HCT116 (cell line): ENCODE results near the gene CALHM1. TPM values are rescaled to one million over a fixed set of nuclear protein-coding genes. Genes with fewer than 3 reads are reported as not detected.
A peak's percentile ranks its signal among the peaks of the same experiment; 100 is the strongest.

Experiments used
- ATAC-seq: fragments of 200-7000 bp; cut with Tn5 transposase; 2 replicates; pipeline ENCODE4 v1.9.1; 2020; ENCODE audit warnings: mild to moderate bottlenecking, moderate library complexity
- BruUV-seq: library from RNA; stranded (reverse); fragments of 400-500 nt; replicated peaks from 2 replicates; lab custom pipeline; 2021; lab: Mats Ljungman, UMichigan
- CTCF ChIA-PET: fragments of 300-600 bp; sonication (Branson Sonifier 250); formaldehyde crosslinking; loops from one replicate; lab custom pipeline; 2021; ENCODE audit warnings: antibody characterized with exemption; lab: Charles Lee
- POLR2A ChIA-PET: fragments of 300-600, 350-600 bp; sonication (Branson Sonifier 250); formaldehyde crosslinking; loops from one replicate; lab custom pipeline; 2021; ENCODE audit warnings: antibody characterized with exemption; lab: Charles Lee
- RAD21 ChIA-PET, 2 experiments: fragments of 300-600 bp; sonication (Branson Sonifier 250); formaldehyde crosslinking; loops; one replicate each; lab custom pipeline; 2023; ENCODE audit warnings: low total read pairs in 2 of 2; ENCODE audit not compliant: uncharacterized antibody in 2 of 2, unreplicated experiment in 2 of 2, low non-redundant PET in 1 of 2; lab: Charles Lee
- DNase-seq: peaks from one replicate; pipeline ENCODE4 v3.0.0-alpha.2; 2010; ENCODE audit warnings: low read depth, low spot score
- H2AFZ ChIP-seq: fragments of 200-600 bp; shearing (Covaris generic), sonication (generic); 2 replicates; pipeline ENCODE4 v1.6.1; 2017; ENCODE audit warnings: low read depth, mixed run types, mixed read lengths, antibody characterized with exemption, low read length; ENCODE audit not compliant: poor library complexity, severe bottlenecking
- H3K27ac ChIP-seq: 2 replicates; pipeline ENCODE4 v1.5.1; 2012; ENCODE audit warnings: low read depth, low read length
- H3K27me3 ChIP-seq: fragments of 200-600 bp; sonication (generic); 2 replicates; pipeline ENCODE4 v1.6.1; 2016; ENCODE audit warnings: mixed run types, low read length, mixed read lengths; ENCODE audit not compliant: insufficient read depth
- H3K36me3 ChIP-seq, 2 experiments: fragments of 200-500 bp in 1 of 2; fragments of 200-600 bp in 1 of 2; sonication (Bioruptor generic) in 1 of 2; sonication (generic) in 1 of 2; 2 replicates each; pipeline versions ENCODE4 v1.5.1 to v1.6.1; 2014 to 2016; ENCODE audit warnings: low read length in 2 of 2, inconsistent platforms in 1 of 2, mixed read lengths in 1 of 2, mixed run types in 1 of 2; ENCODE audit not compliant: insufficient read depth in 2 of 2, control insufficient read depth in 1 of 2
- H3K4me1 ChIP-seq, 2 experiments: fragments of 200-600 bp in 1 of 2; sonication (generic) in 1 of 2; 2 replicates each; pipeline versions ENCODE4 v1.5.1 to v1.6.1; 2012 to 2017; ENCODE audit warnings: low read length in 2 of 2, inconsistent platforms in 1 of 2, mild to moderate bottlenecking in 1 of 2, mixed read lengths in 1 of 2, mixed run types in 1 of 2, moderate library complexity in 1 of 2; ENCODE audit not compliant: insufficient read depth in 2 of 2, control insufficient read depth in 1 of 2
- H3K4me2 ChIP-seq: fragments of 200-600 bp; sonication (generic); 2 replicates; pipeline ENCODE4 v1.6.1; 2017; ENCODE audit warnings: mixed run types, low read length, mixed read lengths
- H3K4me3 ChIP-seq, 2 experiments: fragments of 200-600 bp in 1 of 2; sonication (generic) in 1 of 2; replicated peaks in 1 of 2; 2 replicates each; pipeline ENCODE4 v1.5.1; 2011 to 2016; ENCODE audit warnings: low read length in 2 of 2, control low read depth in 1 of 2, low read depth in 1 of 2, mild to moderate bottlenecking in 1 of 2, mixed read lengths in 1 of 2, mixed run types in 1 of 2
- H3K79me2 ChIP-seq: fragments of 200-600 bp; sonication (generic); 2 replicates; pipeline ENCODE4 v1.6.1; 2017; ENCODE audit warnings: mild to moderate bottlenecking, mixed run types, low read length, moderate library complexity, mixed read lengths; ENCODE audit not compliant: insufficient read depth
- H3K9ac ChIP-seq: fragments of 200-600 bp; sonication (generic); 2 replicates; pipeline ENCODE4 v1.6.1; 2016; ENCODE audit warnings: low read length, mixed read lengths
- H3K9me2 ChIP-seq: fragments of 200-600 bp; sonication (generic), shearing (Covaris generic); 2 replicates; pipeline ENCODE4 v1.6.1; 2017; ENCODE audit warnings: mixed run types, mild to moderate bottlenecking, moderate library complexity; ENCODE audit not compliant: insufficient read depth
- H3K9me3 ChIP-seq, 2 experiments: fragments of 200-500 bp in 1 of 2; fragments of 200-600 bp in 1 of 2; sonication (Bioruptor generic) in 1 of 2; sonication (generic) in 1 of 2; 2 replicates each; pipeline ENCODE4 v1.6.1; 2014 to 2017; ENCODE audit warnings: low read length in 2 of 2, mixed read lengths in 2 of 2, inconsistent platforms in 1 of 2, low read depth in 1 of 2, mild to moderate bottlenecking in 1 of 2, mixed run types in 1 of 2, moderate library complexity in 1 of 2; ENCODE audit not compliant: control insufficient read depth in 1 of 2, insufficient read depth in 1 of 2
- H4K20me1 ChIP-seq: fragments of 200-600 bp; sonication (generic), shearing (Covaris generic); 2 replicates; pipeline ENCODE4 v1.6.1; 2017; ENCODE audit warnings: mixed run types, mild to moderate bottlenecking, moderate library complexity; ENCODE audit not compliant: insufficient read depth
- CBX3 ChIP-seq: IDR thresholded peaks from 2 replicates; pipeline ENCODE4 v1.6.1; 2012; ENCODE audit warnings: low read depth
- EGR1 ChIP-seq: IDR thresholded peaks from 2 replicates; pipeline ENCODE4 v1.6.1; 2012; ENCODE audit warnings: low read depth
- ELF1 ChIP-seq: IDR thresholded peaks from 2 replicates; pipeline ENCODE4 v1.6.1; 2012; ENCODE audit warnings: low read depth, borderline replicate concordance
- JUND ChIP-seq: IDR thresholded peaks from 2 replicates; pipeline ENCODE4 v1.6.1; 2012
- POLR2A ChIP-seq: IDR thresholded peaks from 2 replicates; pipeline ENCODE4 v1.7.0; 2011; ENCODE audit warnings: borderline replicate concordance; ENCODE audit not compliant: insufficient read depth, insufficient read length; ENCODE audit errors: extremely low read depth
- POLR2AphosphoS5 ChIP-seq: IDR thresholded peaks from 2 replicates; pipeline ENCODE4 v1.6.1; 2011; ENCODE audit warnings: mild to moderate bottlenecking, low read depth, low read length, moderate library complexity
- SP1 ChIP-seq: IDR thresholded peaks from 2 replicates; pipeline ENCODE4 v1.6.1; 2012; ENCODE audit warnings: low read depth
- SRF ChIP-seq: IDR thresholded peaks from 2 replicates; pipeline ENCODE4 v1.6.1; 2012; ENCODE audit warnings: low read depth
- TCF7L2 ChIP-seq: IDR thresholded peaks from 2 replicates; pipeline ENCODE4 v1.7.0; 2011; ENCODE audit warnings: borderline replicate concordance, inconsistent platforms; ENCODE audit not compliant: insufficient read depth, insufficient read length; ENCODE audit errors: extremely low read depth
- YY1 ChIP-seq: IDR thresholded peaks from 2 replicates; pipeline ENCODE4 v1.6.1; 2011; ENCODE audit warnings: low read length, low read depth, moderate library complexity, mild to moderate bottlenecking; ENCODE audit not compliant: insufficient replicate concordance; ENCODE audit errors: extremely low read depth
- ZNF274 ChIP-seq: fragments of 200-500 bp; sonication (Bioruptor generic); IDR thresholded peaks from 2 replicates; pipeline ENCODE4 v1.6.1; 2014; ENCODE audit warnings: mild to moderate bottlenecking, low read depth, low read length, inconsistent platforms
- intact Hi-C: fragments of 100-400 bp; cut with micrococcal nuclease; formaldehyde crosslinking; loops from 2 replicates; pipeline ENCODE4 v1.10.0; 2022
- total RNA-seq: library from RNA; stranded (reverse); gene quantifications from one replicate; pipeline ENCODE4 v1.2.1, GENCODE V29; 2021; ENCODE audit not compliant: unreplicated experiment
- TF ChIP-seq, protein P1 (sequence below), 3 experiments: fragments of 200-600 bp in 1 of 3; sonication (generic) in 1 of 3; IDR thresholded peaks in 2 of 3; conservative IDR thresholded peaks in 1 of 3; 2 replicates each; pipeline ENCODE4 v1.5.1; 2012 to 2017; ENCODE audit warnings: low read depth in 2 of 3, low read length in 2 of 3, antibody characterized with exemption in 1 of 3, borderline replicate concordance in 1 of 3, control low read depth in 1 of 3, mild to moderate bottlenecking in 1 of 3, mixed read lengths in 1 of 3, mixed run types in 1 of 3, moderate library complexity in 1 of 3; ENCODE audit not compliant: insufficient read depth in 1 of 3
- TF ChIP-seq, protein P2 (sequence below): IDR thresholded peaks from 2 replicates; pipeline ENCODE4 v1.6.1; 2011; ENCODE audit warnings: mild to moderate bottlenecking, low read length, moderate library complexity; ENCODE audit not compliant: insufficient replicate concordance; ENCODE audit errors: extremely low read depth
- TF ChIP-seq, protein P3 (sequence below): IDR thresholded peaks from 2 replicates; pipeline ENCODE4 v1.6.1; 2012; ENCODE audit warnings: low read depth
- TF ChIP-seq, protein P4 (sequence below): IDR thresholded peaks from 2 replicates; pipeline ENCODE4 v1.6.1; 2012
- TF ChIP-seq, protein P5 (sequence below): IDR thresholded peaks from 2 replicates; pipeline ENCODE4 v1.6.1; 2012

Gene CALHM1
- total RNA-seq, 1 experiment from 2014 or later: not detected

DNA sequence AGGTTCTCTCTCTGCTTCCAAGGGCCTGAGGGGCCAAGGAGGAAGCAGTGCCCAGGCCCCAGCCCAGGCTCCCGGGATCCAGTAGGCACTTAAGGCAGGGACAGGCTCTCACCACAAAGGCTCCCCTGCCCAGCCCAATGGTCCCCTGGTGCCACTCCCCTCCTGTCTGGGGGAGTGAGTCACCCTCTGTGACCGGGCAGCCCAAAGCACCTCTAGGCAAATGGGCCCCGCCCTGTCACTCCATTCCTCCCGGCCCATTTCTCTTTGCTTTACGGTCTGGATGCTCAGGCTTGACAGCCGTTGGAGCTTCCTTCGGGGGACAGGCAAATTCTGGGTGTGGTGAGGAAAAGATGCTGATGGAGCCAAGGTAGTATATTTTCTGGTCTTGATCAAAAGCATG lies 20.4 kb upstream of the CALHM1 start, which contains the start of gene CALHM3 (continued):
- TF ChIP-seq POLR2AphosphoS5: 0 out of 2 replicates have a peak, but pooled peaks have one; percentile 32

DNA sequence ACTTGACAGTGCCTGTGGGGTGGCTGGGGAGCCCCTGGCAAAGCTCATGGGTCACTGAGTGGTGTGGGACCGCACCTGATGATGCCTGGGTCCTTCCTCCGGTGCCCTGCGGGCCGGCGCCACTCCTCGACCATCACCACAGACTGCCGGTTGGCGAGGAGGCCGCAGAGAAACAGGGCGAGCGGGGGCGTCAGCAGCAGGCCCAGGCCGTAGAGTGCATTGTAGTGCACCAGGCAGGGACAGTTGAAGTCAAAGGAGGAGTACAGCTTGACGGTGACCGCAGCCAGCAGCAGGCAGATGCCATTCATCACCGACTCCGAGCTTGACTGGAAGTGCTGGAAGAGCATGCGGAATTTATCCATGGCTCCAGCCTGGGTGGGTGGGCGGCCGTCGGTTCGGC lies 20.0 kb upstream of the CALHM1 start:
- Histone ChIP-seq H3K4me2 (peak overlapping the region; percentile 72), H3K4me1 (peaks cover 21 to 42% of the 10 kb centered on the region in 2 experiments), H3K27ac (no peak overlapping the region), H3K9me3 (no peaks in the 10 kb centered on the region), H4K20me1 (no peaks in the 10 kb centered on the region), H3K9ac (peak overlapping the region; percentile 19), H3K9me2 (no peaks in the 10 kb centered on the region), H3K4me3 (no peak overlapping the region), H2AFZ (no peak overlapping the region), H3K27me3 (no peaks in the 10 kb centered on the region), H3K36me3 (no peaks in the 10 kb centered on the region), H3K79me2 (no peaks in the 10 kb centered on the region)
- ChIA-PET POLR2A (no interaction called here), RAD21 (no interaction called here), CTCF (no interaction called here)
- intact Hi-C loops: loop anchor here (5.0 kb wide), 1 partner anchor 386 kb away; no protein-coding TSS in a partner anchor
- DNase-seq (no peak), ATAC-seq (no peak)
- TF ChIP-seq CBX3 (no peak), JUND (no peak), YY1 (no peak), EGR1 (no peak), SP1 (no peak), ELF1 (no peak), ZNF274 (no peak), TCF7L2 (no peak), SRF (no peak), POLR2A (no peak)
- TF ChIP-seq, protein P1, sequence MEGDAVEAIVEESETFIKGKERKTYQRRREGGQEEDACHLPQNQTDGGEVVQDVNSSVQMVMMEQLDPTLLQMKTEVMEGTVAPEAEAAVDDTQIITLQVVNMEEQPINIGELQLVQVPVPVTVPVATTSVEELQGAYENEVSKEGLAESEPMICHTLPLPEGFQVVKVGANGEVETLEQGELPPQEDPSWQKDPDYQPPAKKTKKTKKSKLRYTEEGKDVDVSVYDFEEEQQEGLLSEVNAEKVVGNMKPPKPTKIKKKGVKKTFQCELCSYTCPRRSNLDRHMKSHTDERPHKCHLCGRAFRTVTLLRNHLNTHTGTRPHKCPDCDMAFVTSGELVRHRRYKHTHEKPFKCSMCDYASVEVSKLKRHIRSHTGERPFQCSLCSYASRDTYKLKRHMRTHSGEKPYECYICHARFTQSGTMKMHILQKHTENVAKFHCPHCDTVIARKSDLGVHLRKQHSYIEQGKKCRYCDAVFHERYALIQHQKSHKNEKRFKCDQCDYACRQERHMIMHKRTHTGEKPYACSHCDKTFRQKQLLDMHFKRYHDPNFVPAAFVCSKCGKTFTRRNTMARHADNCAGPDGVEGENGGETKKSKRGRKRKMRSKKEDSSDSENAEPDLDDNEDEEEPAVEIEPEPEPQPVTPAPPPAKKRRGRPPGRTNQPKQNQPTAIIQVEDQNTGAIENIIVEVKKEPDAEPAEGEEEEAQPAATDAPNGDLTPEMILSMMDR (IDR thresholded peaks at IDR 0.05 in 2 of 3, conservative IDR thresholded peaks at IDR 0.05 in 1 of 3; ENCODE audit: borderline replicate concordance in 1 of 3, insufficient read depth in 1 of 3, low read depth in 2 of 3, low read length in 2 of 3): no peak
- TF ChIP-seq, protein P2, sequence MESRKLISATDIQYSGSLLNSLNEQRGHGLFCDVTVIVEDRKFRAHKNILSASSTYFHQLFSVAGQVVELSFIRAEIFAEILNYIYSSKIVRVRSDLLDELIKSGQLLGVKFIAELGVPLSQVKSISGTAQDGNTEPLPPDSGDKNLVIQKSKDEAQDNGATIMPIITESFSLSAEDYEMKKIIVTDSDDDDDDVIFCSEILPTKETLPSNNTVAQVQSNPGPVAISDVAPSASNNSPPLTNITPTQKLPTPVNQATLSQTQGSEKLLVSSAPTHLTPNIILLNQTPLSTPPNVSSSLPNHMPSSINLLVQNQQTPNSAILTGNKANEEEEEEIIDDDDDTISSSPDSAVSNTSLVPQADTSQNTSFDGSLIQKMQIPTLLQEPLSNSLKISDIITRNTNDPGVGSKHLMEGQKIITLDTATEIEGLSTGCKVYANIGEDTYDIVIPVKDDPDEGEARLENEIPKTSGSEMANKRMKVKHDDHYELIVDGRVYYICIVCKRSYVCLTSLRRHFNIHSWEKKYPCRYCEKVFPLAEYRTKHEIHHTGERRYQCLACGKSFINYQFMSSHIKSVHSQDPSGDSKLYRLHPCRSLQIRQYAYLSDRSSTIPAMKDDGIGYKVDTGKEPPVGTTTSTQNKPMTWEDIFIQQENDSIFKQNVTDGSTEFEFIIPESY: no peak
- TF ChIP-seq, protein P3, sequence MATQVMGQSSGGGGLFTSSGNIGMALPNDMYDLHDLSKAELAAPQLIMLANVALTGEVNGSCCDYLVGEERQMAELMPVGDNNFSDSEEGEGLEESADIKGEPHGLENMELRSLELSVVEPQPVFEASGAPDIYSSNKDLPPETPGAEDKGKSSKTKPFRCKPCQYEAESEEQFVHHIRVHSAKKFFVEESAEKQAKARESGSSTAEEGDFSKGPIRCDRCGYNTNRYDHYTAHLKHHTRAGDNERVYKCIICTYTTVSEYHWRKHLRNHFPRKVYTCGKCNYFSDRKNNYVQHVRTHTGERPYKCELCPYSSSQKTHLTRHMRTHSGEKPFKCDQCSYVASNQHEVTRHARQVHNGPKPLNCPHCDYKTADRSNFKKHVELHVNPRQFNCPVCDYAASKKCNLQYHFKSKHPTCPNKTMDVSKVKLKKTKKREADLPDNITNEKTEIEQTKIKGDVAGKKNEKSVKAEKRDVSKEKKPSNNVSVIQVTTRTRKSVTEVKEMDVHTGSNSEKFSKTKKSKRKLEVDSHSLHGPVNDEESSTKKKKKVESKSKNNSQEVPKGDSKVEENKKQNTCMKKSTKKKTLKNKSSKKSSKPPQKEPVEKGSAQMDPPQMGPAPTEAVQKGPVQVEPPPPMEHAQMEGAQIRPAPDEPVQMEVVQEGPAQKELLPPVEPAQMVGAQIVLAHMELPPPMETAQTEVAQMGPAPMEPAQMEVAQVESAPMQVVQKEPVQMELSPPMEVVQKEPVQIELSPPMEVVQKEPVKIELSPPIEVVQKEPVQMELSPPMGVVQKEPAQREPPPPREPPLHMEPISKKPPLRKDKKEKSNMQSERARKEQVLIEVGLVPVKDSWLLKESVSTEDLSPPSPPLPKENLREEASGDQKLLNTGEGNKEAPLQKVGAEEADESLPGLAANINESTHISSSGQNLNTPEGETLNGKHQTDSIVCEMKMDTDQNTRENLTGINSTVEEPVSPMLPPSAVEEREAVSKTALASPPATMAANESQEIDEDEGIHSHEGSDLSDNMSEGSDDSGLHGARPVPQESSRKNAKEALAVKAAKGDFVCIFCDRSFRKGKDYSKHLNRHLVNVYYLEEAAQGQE: no peak
- TF ChIP-seq, protein P4, sequence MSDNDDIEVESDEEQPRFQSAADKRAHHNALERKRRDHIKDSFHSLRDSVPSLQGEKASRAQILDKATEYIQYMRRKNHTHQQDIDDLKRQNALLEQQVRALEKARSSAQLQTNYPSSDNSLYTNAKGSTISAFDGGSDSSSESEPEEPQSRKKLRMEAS: no peak
- TF ChIP-seq, protein P5, sequence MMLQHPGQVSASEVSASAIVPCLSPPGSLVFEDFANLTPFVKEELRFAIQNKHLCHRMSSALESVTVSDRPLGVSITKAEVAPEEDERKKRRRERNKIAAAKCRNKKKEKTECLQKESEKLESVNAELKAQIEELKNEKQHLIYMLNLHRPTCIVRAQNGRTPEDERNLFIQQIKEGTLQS: no peak
- no TSS peak for BruUV-seq
